Testis (tissue), 3 donors: ENCODE data around the gene NPAS1. TPM values are rescaled to one million over a fixed set of nuclear protein-coding genes. Genes with fewer than 3 reads are reported as not detected.

Experiments
- DNase-seq: peaks from one replicate; pipeline ENCODE4 v3.0.0-alpha.2; 2019
- H3K27ac ChIP-seq, 2 donors: fragments of 200-600 bp; sonication (generic); one replicate each; pipeline ENCODE4 v1.5.1; 2019
- H3K27me3 ChIP-seq: fragments of 200-600 bp; sonication (generic); one replicate; pipeline ENCODE4 v1.5.1; 2019
- H3K36me3 ChIP-seq: fragments of 200-600 bp; sonication (generic); one replicate; pipeline ENCODE4 v1.5.1; 2017; ENCODE audit warnings: low read depth; ENCODE audit errors: missing control alignments
- H3K4me1 ChIP-seq: fragments of 200-600 bp; sonication (generic); one replicate; pipeline ENCODE4 v1.5.1; 2019
- H3K4me3 ChIP-seq, 2 donors: fragments of 200-600 bp; sonication (generic); one replicate each; pipeline ENCODE4 v1.5.1; 2017 to 2019
- H3K9me3 ChIP-seq: fragments of 200-600 bp; sonication (generic); one replicate; pipeline ENCODE4 v1.5.1; 2017
- CTCF ChIP-seq, 3 experiments: fragments of 450-650 bp in 2 of 3; fragments of 200-600 bp in 1 of 3; sonication (generic) in 1 of 3; IDR thresholded peaks; one replicate each; pipeline ENCODE4 v1.5.1; 2016 to 2019; ENCODE audit warnings: antibody characterized with exemption in 3 of 3, mild to moderate bottlenecking in 2 of 3, moderate library complexity in 1 of 3
- POLR2A ChIP-seq: fragments of 450-650 bp; IDR thresholded peaks from one replicate; pipeline ENCODE4 v1.6.1; 2017; ENCODE audit warnings: antibody characterized with exemption, mild to moderate bottlenecking, moderate library complexity
- WGBS, 2 donors: methylation state at CpG; one replicate each; pipeline ENCODE4 v1.1.5; 2018; 5-methylcytosine and 5-hydroxymethylcytosine counted together
- intact Hi-C: fragments of 100-400 bp; cut with DNase I; formaldehyde crosslinking; loops from one replicate; pipeline ENCODE4 v1.15.1; 2023; ENCODE audit warnings: low total_unique reads
- polyA plus RNA-seq: library from polyadenylated mRNA; stranded (reverse); fragments of 350-450 nt; fragmentation: Illumina TruSeq; extraction: RNeasy Lipid Tissue Mini Kit (QIAGEN cat#74804); gene quantifications from one replicate; pipeline ENCODE4 v1.2.3, GENCODE V29; 2014; ENCODE audit warnings: low read depth, low replicate concordance; ENCODE audit not compliant: insufficient read depth
- total RNA-seq, 2 donors: library from RNA; depleted of rRNA; stranded (reverse); fragments of >200 nt; gene quantifications; one replicate each; pipeline ENCODE4 v1.2.3, GENCODE V29; 2016

Gene NPAS1
- total and polyA plus RNA-seq, 3 donors from 2014 or later: 1.1 to 2.5 (median 1.1) TPM

GRCh38 chr19:46978171-46978869 lies 41.3 kb upstream of the NPAS1 start:
- TF ChIP-seq CTCF (IDR thresholded peaks at IDR 0.05): no peak
- TF ChIP-seq POLR2A: no peak
- Histone ChIP-seq H3K4me3 (no peak overlapping the region), H3K27me3 (no peaks in the 10 kb centered on the region), H3K4me1 (peaks cover 56% of the 10 kb centered on the region), H3K36me3 (no peaks in the 10 kb centered on the region), H3K9me3 (no peaks in the 10 kb centered on the region), H3K27ac (peak overlapping the region; percentile 75 to 87)
- no peak for DNase-seq
- 77 to 86% methylated on average over 5 of the region's 5 CpGs for WGBS, 2 donors
- intact Hi-C loops: no loop called here

GRCh38 chr19:46979126-46980105 lies 40.2 kb upstream of the NPAS1 start:
- peak; percentile 46 for DNase-seq

GRCh38 chr19:46980761-46981160 lies 38.9 kb upstream of the NPAS1 start:
- H3K4me1 ChIP-seq: peaks cover 49% of the 10 kb centered on the region
- H3K27ac ChIP-seq: peak overlapping the region in 1 of 2 donors; percentile 6
- no peak for DNase-seq
- no peak overlapping the region for H3K4me3 ChIP-seq
- H3K9me3 ChIP-seq: no peaks in the 10 kb centered on the region
- TF ChIP-seq POLR2A (no peak), CTCF (IDR thresholded peaks at IDR 0.05) (no peak)
- H3K27me3 ChIP-seq: no peaks in the 10 kb centered on the region
- intact Hi-C loops: no loop called here
- H3K36me3 ChIP-seq: no peaks in the 10 kb centered on the region
- WGBS, 2 donors: 88% methylated on average over 3 of the region's 3 CpGs

More at GRCh38 chr19:46979126-46980105, 40.2 kb upstream of the NPAS1 start:
- Histone ChIP-seq H3K36me3 (no peaks in the 10 kb centered on the region), H3K27ac (no peak overlapping the region), H3K9me3 (no peaks in the 10 kb centered on the region), H3K4me1 (peaks cover 58% of the 10 kb centered on the region), H3K27me3 (no peaks in the 10 kb centered on the region), H3K4me3 (no peak overlapping the region)
- WGBS, 2 donors: 85 to 86% methylated on average over 27 to 29 of the region's 29 CpGs
- intact Hi-C loops: no loop called here
- TF ChIP-seq POLR2A: no peak
- no peak for TF ChIP-seq CTCF (IDR thresholded peaks at IDR 0.05)

GRCh38 chr19:46981286-46981945 lies 38.2 kb upstream of the NPAS1 start:
- H3K4me1 ChIP-seq: peaks cover 42% of the 10 kb centered on the region
- intact Hi-C loops: no loop called here

More at GRCh38 chr19:46981286-46981945, 38.2 kb upstream of the NPAS1 start:
- no peak overlapping the region for H3K4me3 ChIP-seq
- H3K36me3 ChIP-seq: no peaks in the 10 kb centered on the region
- no peaks in the 10 kb centered on the region for H3K27me3 ChIP-seq
- H3K27ac ChIP-seq: peak overlapping the region in 1 of 2 donors; percentile 6
- H3K9me3 ChIP-seq: no peaks in the 10 kb centered on the region
- no peak for DNase-seq
- 75 to 76% methylated on average over 8 of the region's 8 CpGs for WGBS, 2 donors
- TF ChIP-seq POLR2A (no peak), CTCF (IDR thresholded peaks at IDR 0.05) (no peak)
